HFFc6 (cell line): ENCODE measurements around the gene NAA30. TPM values are rescaled to one million over a fixed set of nuclear protein-coding genes. Genes with fewer than 3 reads are reported as not detected.

ENCODE experiments used
- DNase-seq: peaks from one replicate; pipeline ENCODE4 v3.0.0-alpha.2; 2018
- H3K27ac Mint-ChIP-seq: 2 replicates; pipeline ENCODE4 v1.8.0; 2020; ENCODE audit warnings: mild to moderate bottlenecking, mixed read lengths
- H3K27me3 Mint-ChIP-seq: 2 replicates; pipeline ENCODE4 v1.8.0; 2021; ENCODE audit warnings: mild to moderate bottlenecking, moderate library complexity, mixed read lengths; ENCODE audit not compliant: insufficient read depth
- H3K36me3 Mint-ChIP-seq: 2 replicates; pipeline ENCODE4 v1.8.0; 2021; ENCODE audit warnings: low read depth, mixed read lengths
- H3K4me1 Mint-ChIP-seq: 2 replicates; pipeline ENCODE4 v1.8.0; 2020; ENCODE audit warnings: low read depth, mixed read lengths
- H3K4me3 Mint-ChIP-seq: 2 replicates; pipeline ENCODE4 v1.8.0; 2020; ENCODE audit warnings: mild to moderate bottlenecking, moderate library complexity, mixed read lengths
- H3K9me3 Mint-ChIP-seq: 2 replicates; pipeline ENCODE4 v1.8.0; 2020; ENCODE audit warnings: mild to moderate bottlenecking, mixed read lengths
- CTCF ChIP-seq: fragments of 200-600 bp; sonication (generic); IDR thresholded peaks from 2 replicates; pipeline ENCODE4 v1.5.0; 2021; ENCODE audit warnings: antibody characterized with exemption, mild to moderate bottlenecking
- total RNA-seq, 6 experiments: library from RNA; stranded (reverse); fragmentation: NEBNext Ultra II Directional; extraction: Animal tissue kit (Norgen Biotek cat#: 25700); gene quantifications; 2 replicates in 1 of 6; 3 replicates in 5 of 6; pipeline ENCODE4 v1.2.3, GENCODE V29; 2021

NAA30 gene
- total RNA-seq, 6 experiments from 2014 or later: 20.0 to 22.7 (median 20.7) TPM

- Mint-ChIP-seq H3K36me3 (peaks cover 16% of the 10 kb centered on the region), H3K27me3 (no peaks in the 10 kb centered on the region), H3K4me3 (peak overlapping the region; percentile 92), H3K4me1 (peaks cover 41% of the 10 kb centered on the region), H3K27ac (peak overlapping the region; percentile 86), H3K9me3 (no peaks in the 10 kb centered on the region)
- DNase-seq: no peak
- TF ChIP-seq CTCF: no peak
Measured at GRCh38 chr14:57389646-57390036, 745 bp upstream of the NAA30 start.

GRCh38 chr14:57390806-57391516, 575 bp downstream of the NAA30 start:
- no peaks in the 10 kb centered on the region for H3K9me3 Mint-ChIP-seq
- H3K27me3 Mint-ChIP-seq: no peaks in the 10 kb centered on the region
- H3K36me3 Mint-ChIP-seq: peaks cover 16% of the 10 kb centered on the region
- peak overlapping the region; percentile 86 for H3K27ac Mint-ChIP-seq
- H3K4me1 Mint-ChIP-seq: peaks cover 49% of the 10 kb centered on the region
- no peak for DNase-seq
- H3K4me3 Mint-ChIP-seq: peak overlapping the region; percentile 92
- TF ChIP-seq CTCF: no peak; the same call in 1 of the 2 replicates

- peaks cover 49% of the 10 kb centered on the region for H3K4me1 Mint-ChIP-seq
- H3K27ac Mint-ChIP-seq: peak overlapping the region; percentile 86
- H3K9me3 Mint-ChIP-seq: no peaks in the 10 kb centered on the region
- no peak for TF ChIP-seq CTCF
- peak overlapping the region; percentile 92 for H3K4me3 Mint-ChIP-seq
- H3K36me3 Mint-ChIP-seq: peaks cover 20% of the 10 kb centered on the region
- H3K27me3 Mint-ChIP-seq: no peaks in the 10 kb centered on the region
- no peak for DNase-seq
Measured at GRCh38 chr14:57391517-57392195, 1.3 kb downstream of the NAA30 start.

- Mint-ChIP-seq H3K36me3 (peaks cover 25% of the 10 kb centered on the region), H3K27me3 (no peaks in the 10 kb centered on the region), H3K4me1 (peaks cover 49% of the 10 kb centered on the region), H3K9me3 (no peaks in the 10 kb centered on the region), H3K27ac (no peak overlapping the region), H3K4me3 (peak overlapping the region; percentile 92)
- TF ChIP-seq CTCF: no peak
- no peak for DNase-seq
Measured at GRCh38 chr14:57392830-57393229, 2.4 kb downstream of the NAA30 start.

- peaks cover 28% of the 10 kb centered on the region for H3K4me1 Mint-ChIP-seq
- DNase-seq: no peak
- peaks cover 30% of the 10 kb centered on the region for H3K36me3 Mint-ChIP-seq
- H3K4me3 Mint-ChIP-seq: no peak overlapping the region
- peak overlapping the region; percentile 36; the same call in 1 of the 2 replicates for H3K27ac Mint-ChIP-seq
- TF ChIP-seq CTCF: no peak
- no peaks in the 10 kb centered on the region for H3K9me3 Mint-ChIP-seq
- H3K27me3 Mint-ChIP-seq: no peaks in the 10 kb centered on the region
Measured at GRCh38 chr14:57400556-57401494, 10.4 kb downstream of the NAA30 start.
